NCI-H460 (cell line): ENCODE data around the gene TWIST2. TPM values are rescaled to one million over a fixed set of nuclear protein-coding genes. Genes with fewer than 3 reads are reported as not detected.

Source experiments
- DNase-seq: peaks from one replicate; pipeline ENCODE4 v3.0.0-alpha.2; 2016; ENCODE audit warnings: low read depth; ENCODE audit errors: extremely low read depth
- total RNA-seq: library from RNA; depleted of rRNA; stranded (reverse); fragments of >200 nt; shearing (Covaris generic); gene quantifications from 2 replicates; pipeline ENCODE4 v1.2.3, GENCODE V29; 2014

TWIST2 gene
- total RNA-seq, 1 experiment from 2014 or later = 11.0 TPM

DNA sequence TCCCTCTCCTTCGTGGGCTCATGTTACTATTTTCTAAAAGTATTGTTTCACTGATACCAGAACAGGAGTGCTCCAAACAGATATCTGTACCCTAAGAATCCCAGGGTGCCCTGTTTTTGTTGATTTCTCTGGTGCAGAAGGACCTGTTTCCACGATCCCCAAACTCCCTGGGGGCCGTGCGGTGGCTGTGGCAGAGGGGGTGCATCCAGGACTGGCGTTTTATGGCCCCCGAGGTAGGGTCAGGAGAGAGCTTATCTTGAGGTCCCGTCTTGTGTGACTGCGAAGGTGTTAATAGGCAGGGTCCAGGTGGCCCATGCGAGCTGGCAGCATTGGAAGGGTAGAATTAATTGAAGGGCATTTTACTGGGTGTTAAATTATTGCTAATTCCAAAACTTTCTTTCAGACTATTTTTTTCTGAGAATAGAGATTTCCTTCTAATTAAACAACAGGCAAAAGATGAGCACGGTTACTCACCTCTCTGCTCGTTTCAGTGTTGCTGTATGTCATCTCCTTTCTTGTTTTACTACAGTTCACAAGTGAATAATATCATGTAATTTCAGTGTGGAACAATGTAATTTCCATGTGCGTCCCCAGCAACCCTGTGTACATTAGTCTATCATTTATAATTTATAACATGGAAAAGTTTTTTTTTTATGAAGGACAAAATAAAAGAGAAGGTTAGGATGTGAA lies 8.2 kb downstream of the TWIST2 start:
- DNase-seq = no peak

GRCh38 chr2:238856713-238857567 lies 9.1 kb downstream of the TWIST2 start:
- no peak for DNase-seq

- DNase-seq = no peak
These were observed 10.1 kb downstream of the TWIST2 start for GRCh38 chr2:238857959-238858358.

- DNase-seq = no peak
These were observed 11.9 kb downstream of the TWIST2 start for GRCh38 chr2:238859636-238860347.

DNA sequence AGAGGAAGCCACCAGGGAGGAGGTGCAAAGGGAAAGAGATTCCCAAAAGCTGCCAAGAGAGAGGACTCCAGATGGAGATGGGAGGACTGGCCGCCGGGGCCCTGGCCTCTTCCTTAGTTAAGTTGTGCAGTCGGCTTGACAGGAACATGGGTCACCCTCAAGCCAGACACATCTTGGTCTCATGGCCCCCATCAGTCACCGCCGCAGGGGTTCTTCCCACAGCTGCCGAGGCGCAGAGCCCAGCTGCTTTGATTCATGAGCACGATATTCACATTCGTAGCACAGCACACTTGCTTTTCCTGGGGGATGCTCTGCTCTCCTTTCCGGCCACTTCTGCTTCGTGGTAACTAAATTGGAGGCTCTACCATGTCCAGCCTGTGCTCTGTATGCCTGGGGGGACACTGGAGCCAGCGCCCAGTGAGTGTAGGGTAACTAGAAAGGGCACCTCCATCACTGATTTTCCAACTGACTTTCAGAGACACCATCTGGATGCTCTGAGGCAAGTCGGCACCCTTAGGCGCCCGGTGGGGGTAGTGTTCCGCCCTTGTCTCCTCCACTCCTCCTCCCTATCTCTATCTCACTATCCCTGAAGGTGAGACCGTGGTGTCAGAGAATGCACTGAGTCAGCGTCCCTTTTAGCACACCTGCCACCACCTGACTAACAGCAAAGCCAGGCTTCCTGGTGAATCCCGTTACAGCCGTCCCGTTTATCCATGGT lies 13.3 kb downstream of the TWIST2 start:
- DNase-seq = no peak

- DNase-seq = no peak
These were observed 14.0 kb downstream of the TWIST2 start for GRCh38 chr2:238861766-238862315.

GRCh38 chr2:238862701-238863100 lies 14.8 kb downstream of the TWIST2 start:
- DNase-seq = no peak

DNA sequence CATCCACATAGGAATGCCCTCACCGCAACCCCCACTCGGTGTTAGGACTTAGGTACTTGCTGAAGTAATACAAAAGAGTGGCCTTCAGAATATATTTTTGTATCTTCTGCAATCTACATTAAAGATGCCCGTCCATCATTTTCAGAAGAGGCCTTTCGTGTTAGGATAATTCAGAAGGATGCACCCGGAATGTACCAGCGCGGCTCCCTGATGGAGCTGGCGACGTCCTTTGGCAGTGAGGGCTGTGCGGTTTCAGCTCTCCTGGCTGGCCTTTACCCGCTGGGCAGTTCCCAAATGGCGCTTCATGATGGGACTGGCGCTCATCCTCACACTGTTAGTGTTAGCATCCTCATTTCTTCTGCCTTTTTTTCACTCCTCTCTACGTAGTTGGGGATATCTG lies 15.3 kb downstream of the TWIST2 start:
- no peak for DNase-seq

- DNase-seq = no peak
These were observed 15.9 kb downstream of the TWIST2 start for GRCh38 chr2:238863749-238864206.

GRCh38 chr2:238864207-238865014 lies 16.5 kb downstream of the TWIST2 start:
- DNase-seq = peak; percentile 94

GRCh38 chr2:238865015-238865719 lies 17.3 kb downstream of the TWIST2 start:
- no peak for DNase-seq

DNA sequence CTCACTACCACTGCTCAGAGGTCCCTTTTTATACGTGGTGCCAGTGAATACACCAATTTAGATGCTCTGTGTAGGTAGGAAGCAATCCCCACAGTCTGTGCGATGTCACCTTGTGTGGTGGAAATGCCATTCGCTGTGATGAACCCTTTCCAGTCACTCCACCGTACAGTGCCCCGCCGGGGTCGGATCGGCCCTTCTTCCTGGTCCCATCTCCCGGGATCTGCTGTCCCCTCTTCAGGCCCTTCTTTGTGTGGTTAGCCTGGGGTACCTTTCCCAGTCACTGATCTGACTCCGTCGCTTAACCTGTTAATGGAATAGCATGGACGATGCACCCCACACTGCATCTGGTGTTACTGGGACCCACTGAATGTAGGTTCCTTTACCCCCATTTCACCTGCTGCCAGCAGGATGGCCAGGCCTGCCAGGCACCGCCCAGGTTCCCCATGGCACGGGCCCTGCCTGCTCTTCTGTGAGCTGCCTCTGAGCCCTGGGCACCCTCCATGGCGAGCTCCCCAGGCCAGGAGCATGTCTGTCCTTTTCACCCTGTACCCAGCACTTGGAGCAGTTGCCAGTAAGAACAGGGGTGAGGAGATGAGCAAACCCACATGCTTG lies 18.0 kb downstream of the TWIST2 start:
- no peak for DNase-seq

GRCh38 chr2:238866656-238867277 lies 18.9 kb downstream of the TWIST2 start:
- no peak for DNase-seq

GRCh38 chr2:238868067-238868524 lies 20.2 kb downstream of the TWIST2 start:
- no peak for DNase-seq

- DNase-seq = no peak
These were observed 20.9 kb downstream of the TWIST2 start for GRCh38 chr2:238868616-238869292.

GRCh38 chr2:238869293-238870124 lies 21.6 kb downstream of the TWIST2 start:
- DNase-seq = no peak
